Epithelial cell of proximal tubule (primary cell): Measurements from ENCODE around the gene COL26A1. TPM values are rescaled to one million over a fixed set of nuclear protein-coding genes. Genes with fewer than 3 reads are reported as not detected.

ENCODE experiments used
- DNase-seq: peaks from one replicate; pipeline ENCODE4 v3.0.0-alpha.2; 2011; ENCODE audit warnings: low read depth
- H3K4me3 ChIP-seq: 2 replicates; pipeline ENCODE4 v1.5.1; 2011; ENCODE audit warnings: low read depth, mild to moderate bottlenecking, low read length
- total RNA-seq: library from RNA; depleted of rRNA; stranded (reverse); fragments of >200 nt; gene quantifications from 2 replicates; pipeline ENCODE4 v1.2.3, GENCODE V29; 2015
- TF ChIP-seq, protein P1 (sequence below): conservative IDR thresholded peaks from 2 replicates; pipeline ENCODE4 v1.5.1; 2012; ENCODE audit warnings: low read depth, mild to moderate bottlenecking, low read length

COL26A1 gene
- total RNA-seq, 1 donor from 2014 or later = not detected

GRCh38 chr7:101527844-101528667 is 165.4 kb downstream of the COL26A1 start:
- no peak for DNase-seq
- TF ChIP-seq, protein P1, sequence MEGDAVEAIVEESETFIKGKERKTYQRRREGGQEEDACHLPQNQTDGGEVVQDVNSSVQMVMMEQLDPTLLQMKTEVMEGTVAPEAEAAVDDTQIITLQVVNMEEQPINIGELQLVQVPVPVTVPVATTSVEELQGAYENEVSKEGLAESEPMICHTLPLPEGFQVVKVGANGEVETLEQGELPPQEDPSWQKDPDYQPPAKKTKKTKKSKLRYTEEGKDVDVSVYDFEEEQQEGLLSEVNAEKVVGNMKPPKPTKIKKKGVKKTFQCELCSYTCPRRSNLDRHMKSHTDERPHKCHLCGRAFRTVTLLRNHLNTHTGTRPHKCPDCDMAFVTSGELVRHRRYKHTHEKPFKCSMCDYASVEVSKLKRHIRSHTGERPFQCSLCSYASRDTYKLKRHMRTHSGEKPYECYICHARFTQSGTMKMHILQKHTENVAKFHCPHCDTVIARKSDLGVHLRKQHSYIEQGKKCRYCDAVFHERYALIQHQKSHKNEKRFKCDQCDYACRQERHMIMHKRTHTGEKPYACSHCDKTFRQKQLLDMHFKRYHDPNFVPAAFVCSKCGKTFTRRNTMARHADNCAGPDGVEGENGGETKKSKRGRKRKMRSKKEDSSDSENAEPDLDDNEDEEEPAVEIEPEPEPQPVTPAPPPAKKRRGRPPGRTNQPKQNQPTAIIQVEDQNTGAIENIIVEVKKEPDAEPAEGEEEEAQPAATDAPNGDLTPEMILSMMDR = no peak
- no peak overlapping the region for H3K4me3 ChIP-seq

GRCh38 chr7:101529560-101529959 is 166.9 kb downstream of the COL26A1 start:
- DNase-seq = no peak
- no peak overlapping the region for H3K4me3 ChIP-seq
- TF ChIP-seq, protein P1 = no peak

DNA sequence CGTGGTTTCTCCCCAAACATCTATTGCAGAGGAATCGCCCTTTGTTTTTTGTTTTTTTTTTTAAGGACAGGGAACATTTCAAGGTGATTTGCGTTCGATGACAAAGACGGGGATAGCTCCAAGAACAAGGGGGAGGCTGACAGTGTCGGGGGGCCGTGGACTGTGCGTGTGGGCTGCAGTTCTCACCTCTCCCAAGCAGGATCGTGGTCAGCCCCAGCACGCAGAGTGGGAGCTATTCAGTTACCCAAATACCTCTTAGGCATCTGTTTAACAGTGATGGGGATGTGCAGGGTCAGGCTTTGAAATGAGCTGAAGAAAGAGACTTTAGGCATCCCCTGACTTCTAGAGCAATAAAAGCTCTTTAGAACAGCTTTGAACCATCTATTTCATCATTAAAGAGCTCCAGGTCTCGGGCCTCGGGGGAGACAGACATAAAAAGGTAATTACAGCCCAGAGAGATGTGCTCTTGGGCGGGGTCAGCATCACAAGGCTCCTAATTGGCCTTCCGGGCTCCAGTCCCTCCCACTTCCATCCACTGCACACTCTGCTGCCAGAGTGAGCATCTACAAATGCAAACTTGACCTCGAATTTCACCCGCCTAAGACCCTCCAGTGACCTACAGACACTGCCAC is 169.2 kb downstream of the COL26A1 start:
- TF ChIP-seq, protein P1 = no peak
- no peak for DNase-seq
- no peak overlapping the region for H3K4me3 ChIP-seq

- TF ChIP-seq, protein P1 = no peak
- no peak for DNase-seq
Observed at GRCh38 chr7:101532400-101533102, 169.9 kb downstream of the COL26A1 start.

GRCh38 chr7:101533103-101533465 is 170.4 kb downstream of the COL26A1 start:
- TF ChIP-seq, protein P1 = no peak
- H3K4me3 ChIP-seq = no peak overlapping the region
- no peak for DNase-seq

More at GRCh38 chr7:101532400-101533102, 169.9 kb downstream of the COL26A1 start:
- no peak overlapping the region for H3K4me3 ChIP-seq

DNA sequence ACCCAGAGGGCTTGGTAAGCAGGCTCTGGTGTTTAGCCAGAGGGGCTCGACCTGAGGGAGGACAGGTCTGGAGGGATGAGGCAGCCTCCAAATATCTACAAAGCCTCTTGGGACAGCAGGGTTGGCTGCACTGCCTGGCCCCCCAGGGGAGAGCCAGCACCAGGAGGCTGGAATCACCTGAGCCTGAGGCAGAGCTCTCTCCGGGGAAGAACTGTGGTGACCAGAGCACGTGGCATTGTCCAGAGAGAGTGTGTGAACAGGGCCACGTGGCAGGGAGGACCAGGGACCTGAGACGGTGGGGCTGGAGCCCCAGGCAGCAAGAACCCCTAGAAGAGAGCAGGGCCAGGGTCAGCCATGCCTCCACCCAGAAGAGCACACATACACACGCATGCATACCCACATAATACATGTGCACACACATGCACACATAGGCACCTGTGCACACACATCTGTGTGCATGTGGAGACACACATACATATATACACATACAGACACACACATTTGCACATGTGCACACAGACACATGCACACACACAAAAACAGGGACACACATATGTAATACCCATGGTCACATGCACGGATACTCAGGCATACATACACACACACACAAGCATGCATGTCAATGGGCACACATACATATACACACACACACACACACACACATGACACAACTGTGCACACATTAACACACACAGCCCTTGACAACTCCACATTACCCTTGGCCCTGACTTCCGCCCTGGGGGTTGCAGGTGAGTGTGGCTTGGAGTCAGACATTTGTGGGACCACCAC is 171.5 kb downstream of the COL26A1 start:
- no peak for DNase-seq
- TF ChIP-seq, protein P1 = no peak
- H3K4me3 ChIP-seq = no peak overlapping the region
